GM21515 (cell line): Measurements from ENCODE around the gene KRT15.

ENCODE experiments used
- ATAC-seq: cut with Tn5 transposase; IDR thresholded peaks from one replicate; pipeline ENCODE4 v1.9.1; 2021; ENCODE audit not compliant: unreplicated experiment

Gene KRT15

DNA sequence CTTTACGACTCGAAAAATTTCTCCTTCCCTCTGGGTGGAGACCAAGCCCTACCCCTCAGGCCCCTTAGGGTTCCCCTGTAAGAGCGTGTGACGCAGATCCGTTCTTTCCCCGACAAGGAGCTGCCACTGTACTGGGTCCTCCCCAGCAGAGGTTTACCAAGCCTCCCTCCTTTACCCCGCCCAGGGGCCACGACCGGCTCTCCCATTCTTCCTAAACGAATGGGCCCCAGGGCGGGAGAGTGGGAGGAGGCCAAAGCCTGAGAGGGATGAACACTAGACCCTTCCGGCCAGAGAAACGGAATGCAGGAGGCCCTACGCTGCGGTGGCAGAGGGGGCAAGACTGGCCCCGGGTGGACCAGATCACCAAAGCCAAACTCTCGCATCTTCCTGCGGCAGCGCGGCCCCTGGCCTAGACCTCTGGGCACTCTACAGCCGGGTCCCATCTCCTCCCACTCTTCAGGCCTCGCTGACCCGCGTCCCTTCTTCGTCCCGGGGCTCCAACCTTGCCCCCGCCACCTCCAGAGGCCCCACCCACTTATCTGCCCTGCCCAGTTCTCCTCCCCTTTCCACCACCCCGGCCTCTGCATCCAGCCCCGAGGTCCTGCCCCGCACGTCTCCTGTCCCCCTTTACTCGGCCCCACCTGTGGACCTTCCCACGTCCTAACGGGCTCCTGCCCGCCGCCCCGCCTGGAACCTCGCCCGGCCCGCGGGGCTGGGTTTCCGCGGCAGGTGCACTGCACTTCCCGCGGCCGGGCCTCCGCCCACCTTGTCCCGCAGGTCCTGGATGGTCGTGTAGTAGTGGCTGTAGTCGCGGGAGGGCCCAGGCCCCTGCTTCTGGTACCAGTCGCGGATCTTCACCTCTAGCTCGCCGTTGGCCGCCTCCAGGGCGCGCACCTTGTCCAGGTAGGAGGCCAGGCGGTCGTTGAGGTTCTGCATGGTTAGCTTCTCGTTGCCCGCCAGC, 8.7 kb upstream of the KRT15 start:
- ATAC-seq, result no peak

DNA sequence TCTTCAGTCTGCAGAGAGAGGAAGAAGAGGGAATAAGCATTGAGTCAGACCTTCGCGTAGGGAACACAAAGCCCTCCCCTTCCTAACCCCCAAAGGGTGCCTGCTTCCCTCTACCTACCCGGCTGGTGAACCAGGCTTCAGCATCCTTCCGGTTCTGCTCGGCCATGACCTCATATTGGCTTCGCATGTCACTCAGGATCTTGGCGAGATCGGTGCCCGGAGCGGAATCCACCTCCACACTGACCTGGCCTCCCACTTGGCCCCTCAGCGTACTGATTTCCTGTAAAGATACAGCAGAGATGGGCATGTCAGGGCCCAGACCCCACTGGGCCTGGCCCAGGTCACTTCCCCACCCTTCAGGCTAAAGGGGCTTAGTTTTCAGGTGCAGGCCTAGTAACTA, 5.6 kb upstream of the KRT15 start:
- ATAC-seq, result no peak

DNA sequence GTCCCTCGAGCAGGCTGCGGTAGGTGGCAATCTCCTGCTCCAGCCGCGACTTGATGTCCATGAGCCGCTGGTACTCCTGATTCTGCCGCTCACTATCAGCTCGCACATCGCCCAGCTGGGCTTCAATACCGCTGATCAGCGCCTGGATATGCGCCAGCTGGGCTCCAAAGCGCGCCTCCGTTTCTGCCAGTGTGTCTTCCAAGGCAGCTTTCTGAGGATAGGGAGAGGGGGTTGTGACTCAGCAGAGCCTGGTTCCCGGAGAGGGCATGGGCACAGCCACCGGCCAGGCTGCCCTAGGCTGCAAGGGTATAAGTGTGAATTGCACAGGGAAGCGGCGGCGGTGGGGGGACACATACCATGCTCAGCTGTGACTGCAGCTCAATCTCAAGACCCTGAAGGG, 5.1 kb upstream of the KRT15 start:
- ATAC-seq, result no peak

DNA sequence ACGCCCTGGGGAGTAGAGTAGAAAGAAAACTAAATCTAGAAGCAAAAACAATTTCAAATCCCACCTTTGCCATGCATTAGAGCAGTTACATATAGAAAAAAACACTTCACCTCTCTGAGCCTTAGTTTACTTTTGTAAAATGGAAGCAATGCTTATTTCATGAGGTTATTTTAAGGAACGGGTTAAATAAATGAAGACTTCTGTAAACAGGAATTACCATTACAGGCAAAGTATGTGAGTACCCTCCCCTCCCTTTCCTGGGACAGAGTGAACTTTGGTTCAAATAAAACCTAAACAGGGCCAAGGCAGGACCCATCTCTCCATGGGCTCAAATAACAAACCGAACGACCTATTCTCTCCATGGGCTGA, 4.5 kb upstream of the KRT15 start:
- ATAC-seq, result no peak

DNA sequence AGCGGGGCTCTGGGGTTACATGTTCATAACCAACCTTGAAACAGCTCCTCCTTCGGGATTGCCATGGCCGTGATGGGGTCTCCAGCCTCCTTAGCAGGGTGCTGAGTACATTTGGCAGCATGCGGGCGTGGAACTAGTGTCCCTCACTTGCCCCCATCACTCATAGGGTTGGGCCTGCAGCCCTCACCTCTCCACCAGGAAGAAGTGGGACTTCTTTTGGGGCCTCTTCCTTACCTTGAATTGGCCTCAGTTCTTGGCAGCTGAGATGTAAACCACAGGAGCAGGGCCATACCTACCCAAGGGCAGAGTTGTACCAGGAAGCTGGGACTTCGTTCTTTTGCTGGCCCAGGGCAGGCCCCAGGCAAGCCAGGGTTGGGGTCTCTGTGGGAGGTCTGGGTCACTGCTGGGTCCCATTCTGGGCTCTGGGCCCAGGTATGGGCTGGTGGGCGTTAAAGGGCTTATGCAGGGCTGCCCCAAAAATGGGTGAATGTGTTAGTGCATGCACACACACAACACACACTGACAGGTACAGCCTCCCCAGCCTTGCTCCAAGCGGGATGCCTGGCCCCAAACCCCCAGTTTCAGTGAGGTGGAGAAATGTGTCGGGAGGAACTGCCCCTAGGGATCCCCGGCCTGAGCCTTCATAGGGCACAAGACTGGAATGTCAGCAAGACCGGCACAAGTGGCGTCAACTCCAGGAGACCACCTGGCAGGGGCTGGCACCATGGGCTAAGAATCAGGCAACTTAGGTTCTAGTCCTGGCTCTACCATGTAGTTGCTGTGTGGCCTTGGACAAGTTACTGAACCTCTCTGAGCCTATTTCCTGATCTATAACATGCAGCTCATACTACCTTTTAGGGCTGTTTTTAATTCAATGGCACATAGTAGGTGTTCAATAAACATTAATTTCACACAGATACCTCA, 3.9 kb upstream of the KRT15 start:
- ATAC-seq, result no peak

DNA sequence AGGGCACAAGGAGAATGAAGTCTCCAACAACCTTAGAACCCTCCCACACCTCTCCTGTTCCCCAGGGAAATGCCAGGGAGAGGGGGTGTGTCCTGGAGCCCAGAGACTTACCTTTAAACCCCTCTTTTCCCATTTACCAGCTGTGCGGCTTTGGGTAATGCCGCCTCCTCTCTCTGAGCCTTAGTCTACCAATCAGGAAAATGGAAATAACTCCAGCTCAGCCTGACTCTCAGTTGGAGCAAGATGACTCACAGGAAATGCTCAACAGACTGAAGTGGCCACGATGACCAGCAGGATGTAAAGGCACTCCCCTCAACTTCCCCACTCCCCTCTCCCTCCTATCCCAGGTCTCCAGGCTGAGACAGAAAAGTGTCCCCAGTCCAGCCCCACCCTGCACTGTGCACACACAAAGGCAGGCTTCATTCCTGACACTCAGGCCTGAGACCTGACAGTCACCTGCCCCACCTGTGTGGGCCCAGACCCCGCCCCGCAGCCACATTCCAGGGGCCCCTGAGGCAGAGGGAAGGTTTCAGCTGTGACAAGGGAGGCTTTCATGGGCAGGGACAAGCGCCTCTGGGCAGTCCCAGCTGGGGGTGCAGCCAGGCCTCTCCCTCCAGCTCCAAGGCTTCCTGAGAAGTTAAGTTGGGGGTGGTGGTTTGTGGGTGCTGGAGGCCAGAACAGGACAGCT, 3.0 kb upstream of the KRT15 start:
- ATAC-seq, result no peak

DNA sequence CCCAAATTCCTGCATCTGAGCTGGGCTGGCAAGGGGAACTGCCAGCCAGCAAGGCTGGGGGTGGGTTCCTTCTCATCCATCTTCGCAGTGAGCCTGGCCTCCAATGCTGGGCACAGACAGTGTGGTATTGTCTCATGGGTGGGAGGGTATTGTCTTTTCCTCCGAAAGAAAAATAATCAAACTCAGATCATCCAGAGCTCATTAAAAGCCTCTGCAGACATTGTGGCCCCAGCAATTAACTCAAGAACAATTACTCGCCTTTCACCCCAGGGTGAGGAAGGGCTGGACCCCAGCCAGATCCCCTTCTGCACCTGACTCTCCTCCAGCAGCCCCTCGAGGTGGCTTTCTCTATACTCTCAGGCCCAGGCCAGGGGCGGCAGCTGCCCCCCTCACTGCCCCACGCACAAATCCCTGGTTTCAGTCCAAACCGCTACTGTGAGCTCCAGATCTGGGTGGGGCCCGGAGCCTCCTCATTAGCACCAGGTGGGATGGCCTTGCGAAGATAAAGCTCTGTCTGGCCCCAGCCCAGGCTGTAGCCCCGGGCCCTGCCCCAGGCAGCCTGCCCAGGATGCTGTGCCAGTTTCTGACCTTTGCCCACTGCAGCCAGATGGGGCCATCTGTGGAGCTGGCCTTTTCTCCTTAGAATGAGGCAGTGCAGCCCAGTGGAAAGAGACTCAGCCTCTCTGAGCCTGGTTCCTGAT, 2.3 kb upstream of the KRT15 start:
- ATAC-seq, result no peak

DNA sequence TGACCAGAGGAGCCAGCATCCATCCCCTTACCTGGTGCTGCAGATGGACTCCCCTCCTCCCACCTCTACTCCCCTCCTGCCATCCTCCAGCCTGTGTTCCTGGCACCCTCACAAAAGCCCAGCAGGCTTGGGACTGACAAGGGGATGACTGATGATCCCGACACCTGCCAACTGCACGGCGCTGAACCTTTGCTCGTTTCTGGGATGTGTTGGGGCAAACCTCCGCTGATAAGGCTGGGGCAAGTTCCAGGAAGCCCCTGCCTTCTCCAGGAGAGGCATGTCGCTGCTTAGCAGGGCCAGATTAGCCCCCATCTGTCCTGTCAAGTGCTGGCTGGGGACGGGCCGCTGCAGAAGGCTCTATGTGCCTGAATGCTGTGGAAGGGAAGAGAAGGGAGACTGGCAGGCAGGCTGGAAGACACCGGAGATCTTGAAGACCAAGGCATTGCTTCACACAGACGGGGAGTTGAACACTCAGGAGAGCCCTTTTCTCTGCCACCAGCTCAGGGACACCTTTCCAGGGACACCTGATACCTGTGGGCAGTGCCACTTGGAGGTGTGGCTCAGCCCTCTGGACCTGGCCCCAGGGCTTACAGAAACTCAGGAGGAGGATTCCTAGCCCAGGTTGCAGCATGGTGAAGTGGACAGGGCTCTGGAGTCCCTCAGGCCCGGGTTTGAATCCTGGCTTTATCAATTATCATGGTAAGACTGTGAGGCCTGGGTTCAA, 973 bp upstream of the KRT15 start:
- ATAC-seq, result no peak

DNA sequence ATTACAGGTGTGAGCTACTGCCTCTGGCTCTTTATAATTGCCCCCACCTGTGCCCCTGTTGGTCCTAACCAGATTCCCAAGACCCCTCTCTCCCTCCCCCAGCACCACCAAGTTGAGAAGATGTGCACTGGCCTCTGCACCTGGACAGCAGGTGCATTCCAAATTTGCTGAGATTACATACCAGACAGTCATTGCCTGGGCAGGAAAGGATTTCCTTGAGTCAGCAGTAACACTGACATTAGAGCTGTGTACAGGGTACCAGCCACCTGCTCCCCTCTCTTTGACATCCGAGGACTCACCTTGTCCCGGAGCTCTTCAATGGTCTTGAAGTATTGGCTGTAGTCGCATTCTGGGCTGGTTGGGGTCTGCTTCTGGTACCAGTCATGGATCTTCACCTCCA, 659 bp downstream of the KRT15 start:
- ATAC-seq, result no peak

DNA sequence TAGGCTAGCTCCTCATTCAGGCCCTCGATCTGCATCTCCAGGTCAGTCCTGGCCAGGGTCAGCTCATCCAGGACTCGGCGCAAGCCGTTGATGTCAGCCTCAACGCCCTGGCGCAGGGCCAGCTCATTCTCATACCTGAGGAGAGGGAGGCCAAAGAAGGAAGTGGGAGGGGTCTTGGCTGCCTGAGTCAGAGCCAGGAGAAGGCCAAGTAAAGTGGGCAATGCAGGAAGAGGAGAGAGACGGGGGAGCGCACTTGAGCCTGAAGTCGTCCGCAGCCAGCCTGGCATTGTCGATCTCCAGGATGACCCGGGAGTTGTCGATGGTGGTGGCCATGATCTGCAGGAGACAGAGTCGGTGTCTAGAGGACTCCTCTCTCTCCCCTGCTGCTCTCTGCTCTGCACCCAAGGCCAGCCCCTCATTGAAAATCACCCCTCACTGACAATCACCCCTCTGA, 1.8 kb downstream of the KRT15 start:
- ATAC-seq, result no peak

DNA sequence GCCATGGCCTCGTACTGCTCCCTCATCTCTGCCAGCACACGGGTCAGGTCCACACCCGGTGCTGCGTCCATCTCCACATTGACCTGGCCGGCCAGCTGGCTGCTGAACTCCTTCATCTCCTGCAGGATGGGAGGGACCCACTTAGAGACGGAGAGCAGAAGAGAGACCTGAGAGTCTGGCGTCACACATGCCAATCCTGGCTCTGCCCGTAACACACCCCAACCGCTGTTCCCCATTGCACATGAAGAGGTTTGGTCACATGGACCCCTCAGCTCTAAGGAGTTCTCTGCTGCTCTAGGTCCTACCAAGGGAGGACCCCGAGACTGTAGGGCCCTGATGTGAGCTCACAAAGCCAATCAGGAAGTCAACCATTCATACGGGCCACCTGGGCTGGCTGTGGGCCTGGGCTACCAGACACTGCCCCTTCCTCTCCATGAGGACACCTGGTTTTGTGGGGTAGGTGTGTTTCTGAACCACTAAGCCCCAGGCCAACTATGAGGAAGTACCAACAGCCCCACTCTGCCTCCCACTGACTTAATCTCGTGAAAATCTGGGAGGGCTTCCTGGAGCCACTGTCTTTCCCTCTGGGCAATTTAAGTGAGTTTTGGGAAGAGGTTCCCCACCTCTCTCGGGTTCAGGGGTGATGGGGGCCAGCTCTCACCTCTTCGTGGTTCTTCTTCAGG, 2.4 kb downstream of the KRT15 start:
- ATAC-seq, result no peak

DNA sequence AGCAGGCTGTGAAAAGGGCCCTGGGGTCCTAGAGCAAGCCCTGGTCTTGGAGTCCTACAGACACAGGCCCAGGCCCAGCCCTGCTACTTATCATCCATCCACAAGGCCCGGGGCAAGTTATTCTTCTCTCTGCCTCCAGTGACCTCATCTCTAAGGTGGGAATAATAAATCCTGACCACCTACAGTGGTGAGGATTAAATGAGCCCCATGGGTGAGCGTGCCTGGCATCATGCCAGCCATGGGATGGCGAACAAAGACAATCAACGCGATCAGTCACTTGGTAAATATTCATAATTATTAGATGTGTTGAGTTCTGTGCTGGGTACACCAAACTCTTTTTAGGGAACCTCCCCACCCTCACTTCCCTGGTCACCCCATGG, 5.5 kb downstream of the KRT15 start:
- ATAC-seq, result no peak

DNA sequence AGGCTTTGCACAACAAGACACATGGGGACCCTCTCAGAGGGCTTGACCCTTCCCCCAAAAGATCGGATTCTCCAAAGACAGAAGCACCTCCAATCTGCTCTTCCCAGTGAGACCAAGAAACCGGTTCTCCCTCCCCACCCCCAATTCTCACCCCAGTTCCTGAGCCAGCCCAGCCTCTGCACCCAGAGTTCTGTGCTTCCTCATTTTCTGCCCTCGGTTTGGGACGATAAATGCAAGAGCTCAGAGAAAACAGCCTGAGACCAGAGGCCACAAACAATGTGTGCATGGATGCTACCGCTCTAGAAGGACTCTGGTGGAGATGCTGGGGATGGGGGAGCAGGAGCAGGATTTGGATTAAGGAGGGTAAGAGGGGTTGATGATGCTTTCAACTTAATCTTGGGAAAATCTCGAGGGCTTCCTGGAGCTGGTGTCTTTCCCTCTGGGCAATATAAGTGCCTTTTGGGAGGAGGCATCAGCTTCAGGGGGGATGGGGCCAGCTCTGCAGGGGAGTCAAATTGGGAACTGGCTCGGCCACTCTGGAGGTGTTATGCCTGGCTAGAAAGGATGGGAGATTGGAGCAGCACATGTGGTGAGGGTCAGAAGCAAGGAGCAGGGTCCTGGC, 6.0 kb downstream of the KRT15 start:
- no peak for ATAC-seq

DNA sequence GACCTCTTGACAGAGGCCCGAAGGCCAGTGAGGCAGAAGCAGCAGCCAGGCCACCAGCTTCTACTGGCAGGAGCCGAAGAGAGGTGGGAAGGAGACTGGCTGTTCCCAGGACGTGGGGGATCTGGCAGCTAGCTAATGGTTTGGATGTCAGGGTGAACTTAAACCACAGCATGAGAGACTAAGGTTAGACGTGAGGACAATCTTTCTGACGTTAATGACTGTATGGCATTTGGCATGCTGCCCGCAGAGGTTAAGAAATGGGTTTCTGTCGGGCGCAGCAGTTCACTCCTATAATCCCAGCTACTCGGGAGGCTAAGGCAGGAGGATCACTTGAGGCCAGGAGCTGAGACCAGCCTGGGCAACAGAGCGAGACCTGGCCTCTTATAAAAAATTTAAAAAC, 7.0 kb downstream of the KRT15 start:
- ATAC-seq, result no peak

DNA sequence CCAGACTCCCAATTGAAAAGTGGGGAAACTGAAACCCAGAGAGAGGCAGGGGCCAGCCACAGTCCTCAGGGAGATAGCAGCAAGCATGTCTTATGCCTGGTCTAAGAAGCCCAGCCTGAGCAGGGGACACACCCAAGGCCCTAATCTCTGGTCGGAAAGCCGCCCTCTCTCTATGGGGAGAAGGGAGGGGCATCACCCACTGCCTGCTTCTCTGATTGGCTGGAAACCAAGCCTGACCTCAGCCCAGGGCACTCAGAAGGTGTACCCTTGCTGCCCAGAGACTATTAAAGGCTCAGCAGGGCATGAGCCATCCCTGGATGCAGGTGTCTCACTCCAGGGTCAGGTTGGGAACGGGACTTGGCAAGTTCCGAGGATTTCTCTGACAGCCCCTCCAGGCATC, 7.6 kb downstream of the KRT15 start:
- ATAC-seq, result no peak

DNA sequence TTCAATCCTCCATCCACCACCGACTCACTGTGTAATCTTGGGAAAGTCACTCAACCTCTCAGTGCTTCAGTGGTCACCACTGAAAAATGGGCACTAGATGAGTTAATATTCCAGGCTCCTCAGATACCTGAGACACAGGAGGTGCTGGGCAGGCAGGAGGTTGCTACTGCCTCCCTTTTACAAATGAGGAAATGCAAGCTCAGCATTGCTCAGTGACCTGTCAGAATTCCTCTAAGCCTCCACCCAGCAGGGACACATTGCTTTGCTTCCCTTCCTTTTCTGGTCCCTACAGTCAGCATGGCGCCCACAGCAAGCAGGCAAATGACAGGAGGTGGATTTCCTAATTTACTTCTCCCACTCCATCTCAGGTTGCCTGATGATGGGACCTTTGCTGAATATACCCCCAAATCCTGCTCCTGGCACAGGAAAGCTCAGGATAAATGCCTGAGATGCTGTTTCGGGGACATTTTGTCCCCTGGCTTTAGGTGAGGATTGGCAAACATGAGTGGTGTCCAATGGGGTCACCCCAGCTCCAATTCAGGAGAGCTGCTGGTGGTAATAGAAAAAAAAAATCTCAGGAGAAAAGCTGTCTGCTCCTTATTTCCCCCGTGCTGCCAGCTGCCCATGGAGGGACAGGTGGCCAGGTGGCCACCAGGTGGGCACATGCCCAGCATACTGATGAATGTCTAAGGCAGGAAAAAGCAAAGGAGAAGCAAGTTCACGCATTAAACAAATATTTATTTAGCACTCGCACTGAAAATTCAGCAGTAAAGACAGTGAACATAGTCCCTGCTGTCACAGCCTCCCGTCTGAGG, 8.2 kb downstream of the KRT15 start:
- ATAC-seq, result no peak

DNA sequence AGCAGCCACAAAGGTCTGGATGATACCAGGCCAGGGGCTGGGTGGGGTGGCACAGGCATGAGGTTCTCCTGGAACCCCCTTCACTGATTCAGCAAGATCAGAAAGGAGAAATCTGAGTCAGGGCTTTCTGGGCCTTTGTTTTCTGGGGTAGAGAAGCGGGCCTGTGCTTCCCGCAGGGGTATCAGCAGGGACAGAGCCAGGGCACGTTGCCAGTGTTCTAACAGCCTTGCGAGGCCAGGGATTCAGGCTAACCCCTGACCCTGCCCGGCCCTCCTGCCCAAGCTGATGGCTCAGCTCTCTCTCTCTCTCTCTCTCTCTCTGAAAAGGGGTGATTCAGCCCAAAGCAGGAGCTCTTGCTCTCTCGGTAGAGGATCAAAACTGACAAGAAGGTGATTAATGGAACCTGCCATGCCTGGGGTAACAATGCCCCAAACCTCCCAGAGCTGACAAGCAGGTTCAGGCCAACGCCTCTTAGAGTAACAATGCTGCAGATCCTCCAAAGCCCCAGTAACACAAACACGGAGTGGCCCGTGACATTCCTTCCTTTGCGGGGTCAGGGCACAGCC, 11.3 kb downstream of the KRT15 start:
- ATAC-seq, result no peak
